ENCODE data around the gene ADAMTSL4. TPM values are rescaled to one million over a fixed set of nuclear protein-coding genes. Genes with fewer than 3 reads are reported as not detected.

ADAMTSL4 gene
- total RNA-seq (2011; cell fraction: chromatin; rRNA removed; ENCODE audit: low replicate concordance): 795 and 1,508 TPM in 2 replicates
- total RNA-seq (2011; cell fraction: nucleolus; rRNA removed): 712 and 761 TPM in 2 replicates
- 735 and 822 TPM in 2 replicates for total RNA-seq (2011; cell fraction: nucleoplasm; rRNA removed)
- 35.6 and 43.6 TPM in 2 replicates for total RNA-seq (2014; rRNA removed)
- 18.8 and 20.3 TPM in 2 replicates for total RNA-seq (2014; rRNA removed; fragmentation: Illumina TruSeq; extraction: Trizol)
- 22.8 and 25.5 TPM in 2 replicates for total RNA-seq (2015; rRNA removed; fragmentation: Illumina TruSeq; extraction: Trizol)
- 163 and 212 TPM in 2 replicates for total RNA-seq (2021)
- 53.8 and 132 TPM in 2 replicates for polyA plus RNA-seq (2011; rRNA removed)
- 68.7 and 73.2 TPM in 2 replicates for polyA plus RNA-seq (2011; cell fraction: cytosol; rRNA removed)
- polyA plus RNA-seq (2011; cell fraction: nucleus; rRNA removed): 800 and 1,003 TPM in 2 replicates
- 127 and 192 TPM in 2 replicates for polyA plus RNA-seq (2012)
- polyA plus RNA-seq (2014; fragmentation: Illumina TruSeq; extraction: Trizol): 116 and 156 TPM in 2 replicates
- polyA plus RNA-seq (2014; fragmentation: Nextera tagmentation; extraction: Ambion mirVana): 10 to 100 TPM; 12.7 to 14.8 TPM
- polyA plus RNA-seq (2014; rRNA removed): 104 and 137 TPM in 2 replicates
- 23.6 and 31.1 TPM in 2 replicates for polyA minus RNA-seq (2011; rRNA and poly(A)+ RNA removed)
- 45.7 and 70.1 TPM in 2 replicates for polyA minus RNA-seq (2011; cell fraction: cytosol; rRNA and poly(A)+ RNA removed)
- 99.2 and 125 TPM in 2 replicates for polyA minus RNA-seq (2011; cell fraction: nucleus; rRNA and poly(A)+ RNA removed)
- Bru-seq, nascent RNA: percentile 94 among the genes with signal in this experiment
- BruChase-seq, experiment 1, labeled RNA remaining after a 2-hour chase: percentile 79 among the genes with signal in this experiment
- percentile 85 among the genes with signal in this experiment for BruChase-seq, experiment 2, labeled RNA remaining after a 6-hour chase
- long read RNA-seq, experiment 1, full-length matches to known transcripts: 12 of 192 reads
- long read RNA-seq, experiment 1, partial matches to known transcripts: 85 of 192 reads
- long read RNA-seq, experiment 1, other reads (novel, unspliced or antisense): 95 of 192 reads
- long read RNA-seq, experiment 2, full-length matches to known transcripts: 39 of 113 reads
- long read RNA-seq, experiment 2, partial matches to known transcripts: 53 of 113 reads
- long read RNA-seq, experiment 2, other reads (novel, unspliced or antisense): 21 of 113 reads
- long read RNA-seq, experiment 3, partial matches to known transcripts: 6 of 9 reads
- long read RNA-seq, experiment 3, other reads (novel, unspliced or antisense): 3 of 9 reads

DNA sequence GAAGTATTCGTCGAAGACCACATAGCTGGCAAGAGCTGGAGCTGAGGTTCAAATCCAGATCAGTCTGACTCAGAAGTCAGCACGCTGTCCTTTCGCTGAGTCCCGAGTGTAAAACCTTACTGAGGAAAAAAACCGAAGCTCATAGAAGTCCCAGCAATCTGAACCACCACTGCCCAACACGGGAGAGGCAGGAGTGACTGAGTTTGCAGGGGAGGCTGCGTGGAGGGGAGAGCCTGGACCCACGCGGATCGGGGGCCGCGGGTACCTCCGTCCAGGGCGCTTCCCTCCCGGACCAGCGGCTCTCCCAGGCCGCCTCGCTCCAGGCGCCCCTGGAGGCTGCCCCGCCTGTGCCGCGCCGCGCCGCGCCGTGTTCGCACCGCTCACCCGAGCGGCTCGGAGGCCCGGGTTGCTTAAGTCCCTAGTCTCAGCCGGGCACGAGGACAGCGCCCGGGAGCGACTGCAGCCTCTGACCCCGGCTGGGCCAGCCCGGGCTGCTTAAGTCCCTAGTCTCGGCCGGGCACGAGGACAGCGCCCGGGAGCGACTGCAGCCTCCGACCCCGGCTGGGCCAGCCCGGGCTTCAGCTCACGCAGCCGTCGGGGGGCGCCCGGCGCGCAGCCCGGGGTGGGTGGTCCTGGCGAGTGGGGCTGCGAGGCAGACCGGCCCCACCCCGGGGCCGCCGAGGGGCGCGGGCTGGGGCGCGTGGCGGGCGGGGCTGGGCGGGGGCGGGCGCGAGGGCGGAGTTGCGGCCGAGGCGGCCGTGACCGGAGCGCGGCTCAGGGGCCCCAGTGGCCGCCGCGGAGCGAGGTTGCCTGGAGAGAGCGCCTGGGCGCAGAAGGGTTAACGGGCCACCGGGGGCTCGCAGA, at the start of gene ADAMTSL4:
Gene ADAMTSL4 (plus strand): TSS at position 777 of the 864 bp plus-strand sequence. CDS start 2,881 bp downstream, outside the sequence.
- Histone ChIP-seq H4K20me1 (replicated peaks; ENCODE audit: control insufficient read depth, insufficient read depth, low read length) (no peaks in the 10 kb centered on the region), H3K4me2 (ENCODE audit: insufficient read depth, low read length) (peak within 1 kb of the TSS; percentile 95), H3K9ac (ENCODE audit: insufficient read depth in 1 of 2, low read depth in 2 of 2, low read length in 2 of 2) (peak within 1 kb of the TSS; percentile 95 to 99), H3K36me3 (ENCODE audit: control insufficient read depth, insufficient read depth, low read length) (peaks cover 22% of the 10 kb centered on the region), H3K4me3 (peak within 1 kb of the TSS; percentile 75), H3K9me3 (replicated peaks; ENCODE audit: control insufficient read depth, insufficient read depth, low read depth, low read length) (no peaks in the 10 kb centered on the region), H3K9me1 (ENCODE audit: control insufficient read depth, insufficient read depth, low read length) (no peaks in the 10 kb centered on the region), H3K4me1 (replicated peaks in 1 of 2; ENCODE audit: control insufficient read depth in 2 of 2, insufficient read depth in 2 of 2, low read length in 2 of 2) (peaks cover 53 to 84% of the 10 kb centered on the region in 2 experiments), H2AFZ (ENCODE audit: low read depth, low read length) (peak within 1 kb of the TSS; percentile 61), H3K27ac (ENCODE audit: extremely low read depth, low read depth, low read length) (peak within 1 kb of the TSS; percentile 87), H3K27me3 (ENCODE audit: control insufficient read depth in 2 of 2, insufficient read depth in 2 of 2, low read length in 2 of 2) (no peaks in the 10 kb centered on the region), H3K79me2 (ENCODE audit: control insufficient read depth, insufficient read depth, low read length) (peaks cover 71% of the 10 kb centered on the region)
- CTCF ChIA-PET (ENCODE audit: low intra/inter-chr PET ratio): interaction anchor here (0.6 kb wide), 1 partner anchor 307 kb away, joined by 3 read pairs; no protein-coding TSS in a partner anchor
- ATAC-seq (peak; percentile 54), FAIRE-seq (peak; percentile 58), DNase-seq (ENCODE audit: extremely low read depth in 1 of 4, low spot score in 3 of 4) (peak; percentile 84 to 94 (median 90))
- intact Hi-C loops (cut with micrococcal nuclease): loop anchor here (5.0 to 10.0 kb wide), 4 partner anchors 42 to 428 kb away; partner anchors contain the start of genes CA14, ECM1 and RPRD2
- POLR2A ChIA-PET: interaction anchor here (0.6 to 8.9 kb wide), 12 partner anchors 9 to 108 kb away, joined by 3 to 53 read pairs (median 3); partner anchors contain the start of genes ENSA and TARS2
- WGBS (ENCODE audit: insufficient coverage, low coverage, missing lambda C conversion rate): under 1% methylated on average over 49 of the region's 91 CpGs
- in situ Hi-C loops (cut with MboI): no loop called here
- BruUV-seq (replicated peaks): no TSS peak
- TF ChIP-seq, protein P1, sequence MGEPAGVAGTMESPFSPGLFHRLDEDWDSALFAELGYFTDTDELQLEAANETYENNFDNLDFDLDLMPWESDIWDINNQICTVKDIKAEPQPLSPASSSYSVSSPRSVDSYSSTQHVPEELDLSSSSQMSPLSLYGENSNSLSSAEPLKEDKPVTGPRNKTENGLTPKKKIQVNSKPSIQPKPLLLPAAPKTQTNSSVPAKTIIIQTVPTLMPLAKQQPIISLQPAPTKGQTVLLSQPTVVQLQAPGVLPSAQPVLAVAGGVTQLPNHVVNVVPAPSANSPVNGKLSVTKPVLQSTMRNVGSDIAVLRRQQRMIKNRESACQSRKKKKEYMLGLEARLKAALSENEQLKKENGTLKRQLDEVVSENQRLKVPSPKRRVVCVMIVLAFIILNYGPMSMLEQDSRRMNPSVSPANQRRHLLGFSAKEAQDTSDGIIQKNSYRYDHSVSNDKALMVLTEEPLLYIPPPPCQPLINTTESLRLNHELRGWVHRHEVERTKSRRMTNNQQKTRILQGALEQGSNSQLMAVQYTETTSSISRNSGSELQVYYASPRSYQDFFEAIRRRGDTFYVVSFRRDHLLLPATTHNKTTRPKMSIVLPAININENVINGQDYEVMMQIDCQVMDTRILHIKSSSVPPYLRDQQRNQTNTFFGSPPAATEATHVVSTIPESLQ (CRISPR knock-in tag; IDR thresholded peaks at IDR 0.05): peak; percentile 43; the same call in 1 of the 2 replicates
- TF ChIP-seq PRPF4 (IDR thresholded peaks at IDR 0.05; ENCODE audit: insufficient read depth, low read depth, low read length, poor library complexity, severe bottlenecking) (no peak), ZNF316 (IDR thresholded peaks at IDR 0.05) (no peak), FOXP1 (CRISPR knock-in tag; IDR thresholded peaks at IDR 0.05) (no peak), NCOA6 (IDR thresholded peaks at IDR 0.05) (no peak), ATF7 (IDR thresholded peaks at IDR 0.05) (peak; percentile 45), HDGF (IDR thresholded peaks at IDR 0.05) (no peak), NRF1 (conservative IDR thresholded peaks at IDR 0.05 in 1 of 2, IDR thresholded peaks at IDR 0.05 in 1 of 2) (peak; percentile 60 to 62), ZNF830 (CRISPR knock-in tag; IDR thresholded peaks at IDR 0.05) (no peak), IFI16 (CRISPR knock-in tag; IDR thresholded peaks at IDR 0.05) (no peak), SRSF9 (IDR thresholded peaks at IDR 0.05; ENCODE audit: borderline replicate concordance, low read depth, low read length) (no peak), THRAP3 (IDR thresholded peaks at IDR 0.05; ENCODE audit: borderline replicate concordance) (no peak)
- TF ChIP-seq, protein P2, sequence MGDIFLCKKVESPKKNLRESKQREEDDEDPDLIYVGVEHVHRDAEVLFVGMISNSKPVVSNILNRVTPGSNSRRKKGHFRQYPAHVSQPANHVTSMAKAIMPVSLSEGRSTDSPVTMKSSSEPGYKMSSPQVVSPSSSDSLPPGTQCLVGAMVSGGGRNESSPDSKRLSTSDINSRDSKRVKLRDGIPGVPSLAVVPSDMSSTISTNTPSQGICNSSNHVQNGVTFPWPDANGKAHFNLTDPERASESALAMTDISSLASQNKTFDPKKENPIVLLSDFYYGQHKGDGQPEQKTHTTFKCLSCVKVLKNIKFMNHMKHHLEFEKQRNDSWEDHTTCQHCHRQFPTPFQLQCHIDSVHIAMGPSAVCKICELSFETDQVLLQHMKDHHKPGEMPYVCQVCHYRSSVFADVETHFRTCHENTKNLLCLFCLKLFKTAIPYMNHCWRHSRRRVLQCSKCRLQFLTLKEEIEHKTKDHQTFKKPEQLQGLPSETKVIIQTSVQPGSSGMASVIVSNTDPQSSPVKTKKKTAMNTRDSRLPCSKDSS (IDR thresholded peaks at IDR 0.05; ENCODE audit: low read depth, partially characterized antibody): no peak

All from K562 (cell line).